ENCODE data around the gene RAP1GDS1. TPM values are rescaled to one million over a fixed set of nuclear protein-coding genes. Genes with fewer than 3 reads are reported as not detected.

Gene RAP1GDS1
- polyA plus RNA-seq, 1 of the 3 experiments (the other 2 are of a cell fraction) = 25.6 TPM

DNA sequence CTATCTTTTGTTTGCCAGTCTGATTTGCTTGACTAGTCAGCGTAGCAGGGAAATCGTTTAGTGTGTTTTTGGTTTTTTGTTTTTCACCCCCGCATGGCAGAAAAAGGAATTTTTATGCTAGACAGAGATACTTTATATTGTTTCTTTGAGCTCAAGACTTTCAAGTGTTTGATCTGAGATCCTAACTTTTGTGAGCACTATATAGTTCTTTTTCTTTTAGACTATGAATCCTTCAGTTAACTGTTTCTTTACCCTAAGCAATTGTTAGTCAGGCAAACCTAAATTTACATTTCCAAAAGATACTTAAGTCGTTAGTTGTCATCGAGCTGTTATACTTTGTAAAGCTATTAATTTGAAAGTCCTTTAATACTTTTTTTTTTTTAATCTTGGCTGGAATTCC is 73.3 kb downstream of the RAP1GDS1 start:
- Histone ChIP-seq H2AFZ (ENCODE audit: low read depth) (no peak overlapping the region), H3F3A (replicated peaks; ENCODE audit: insufficient read depth) (peaks cover 9% of the 10 kb centered on the region), H3K9me3 (peaks cover 18% of the 10 kb centered on the region), H3K9me2 (no peaks in the 10 kb centered on the region), H3K4me3 (ENCODE audit: low read depth in 2 of 2, low read length in 1 of 2) (no peak overlapping the region), H3K4me2 (no peak overlapping the region), H3K9ac (no peak overlapping the region), H3K36me3 (replicated peaks in 1 of 2; ENCODE audit: control insufficient read depth in 1 of 2, insufficient read depth in 2 of 2, low read length in 1 of 2) (peaks cover 0 to 22% of the 10 kb centered on the region in 2 experiments), H3K79me2 (ENCODE audit: insufficient read depth) (peaks cover 25% of the 10 kb centered on the region), H3K27me3 (ENCODE audit: insufficient read depth) (no peaks in the 10 kb centered on the region), H3K4me1 (ENCODE audit: control insufficient read depth in 1 of 2, insufficient read depth in 2 of 2, low read depth in 1 of 2, low read length in 1 of 2) (no peaks in the 10 kb centered on the region), H3K27ac (ENCODE audit: low read depth in 2 of 2, low read length in 1 of 2) (no peak overlapping the region), H4K20me1 (ENCODE audit: insufficient read depth) (no peaks in the 10 kb centered on the region)
- TF ChIP-seq, protein P1, sequence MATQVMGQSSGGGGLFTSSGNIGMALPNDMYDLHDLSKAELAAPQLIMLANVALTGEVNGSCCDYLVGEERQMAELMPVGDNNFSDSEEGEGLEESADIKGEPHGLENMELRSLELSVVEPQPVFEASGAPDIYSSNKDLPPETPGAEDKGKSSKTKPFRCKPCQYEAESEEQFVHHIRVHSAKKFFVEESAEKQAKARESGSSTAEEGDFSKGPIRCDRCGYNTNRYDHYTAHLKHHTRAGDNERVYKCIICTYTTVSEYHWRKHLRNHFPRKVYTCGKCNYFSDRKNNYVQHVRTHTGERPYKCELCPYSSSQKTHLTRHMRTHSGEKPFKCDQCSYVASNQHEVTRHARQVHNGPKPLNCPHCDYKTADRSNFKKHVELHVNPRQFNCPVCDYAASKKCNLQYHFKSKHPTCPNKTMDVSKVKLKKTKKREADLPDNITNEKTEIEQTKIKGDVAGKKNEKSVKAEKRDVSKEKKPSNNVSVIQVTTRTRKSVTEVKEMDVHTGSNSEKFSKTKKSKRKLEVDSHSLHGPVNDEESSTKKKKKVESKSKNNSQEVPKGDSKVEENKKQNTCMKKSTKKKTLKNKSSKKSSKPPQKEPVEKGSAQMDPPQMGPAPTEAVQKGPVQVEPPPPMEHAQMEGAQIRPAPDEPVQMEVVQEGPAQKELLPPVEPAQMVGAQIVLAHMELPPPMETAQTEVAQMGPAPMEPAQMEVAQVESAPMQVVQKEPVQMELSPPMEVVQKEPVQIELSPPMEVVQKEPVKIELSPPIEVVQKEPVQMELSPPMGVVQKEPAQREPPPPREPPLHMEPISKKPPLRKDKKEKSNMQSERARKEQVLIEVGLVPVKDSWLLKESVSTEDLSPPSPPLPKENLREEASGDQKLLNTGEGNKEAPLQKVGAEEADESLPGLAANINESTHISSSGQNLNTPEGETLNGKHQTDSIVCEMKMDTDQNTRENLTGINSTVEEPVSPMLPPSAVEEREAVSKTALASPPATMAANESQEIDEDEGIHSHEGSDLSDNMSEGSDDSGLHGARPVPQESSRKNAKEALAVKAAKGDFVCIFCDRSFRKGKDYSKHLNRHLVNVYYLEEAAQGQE (IDR thresholded peaks at IDR 0.05; ENCODE audit: low read depth, low read length) = no peak
- TF ChIP-seq, protein P2, sequence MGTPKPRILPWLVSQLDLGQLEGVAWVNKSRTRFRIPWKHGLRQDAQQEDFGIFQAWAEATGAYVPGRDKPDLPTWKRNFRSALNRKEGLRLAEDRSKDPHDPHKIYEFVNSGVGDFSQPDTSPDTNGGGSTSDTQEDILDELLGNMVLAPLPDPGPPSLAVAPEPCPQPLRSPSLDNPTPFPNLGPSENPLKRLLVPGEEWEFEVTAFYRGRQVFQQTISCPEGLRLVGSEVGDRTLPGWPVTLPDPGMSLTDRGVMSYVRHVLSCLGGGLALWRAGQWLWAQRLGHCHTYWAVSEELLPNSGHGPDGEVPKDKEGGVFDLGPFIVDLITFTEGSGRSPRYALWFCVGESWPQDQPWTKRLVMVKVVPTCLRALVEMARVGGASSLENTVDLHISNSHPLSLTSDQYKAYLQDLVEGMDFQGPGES (IDR thresholded peaks at IDR 0.05; ENCODE audit: low read depth, low read length) = no peak
- no peak for TF ChIP-seq YY1 (IDR thresholded peaks at IDR 0.05; ENCODE audit: low read depth)
- TF ChIP-seq, protein P3, sequence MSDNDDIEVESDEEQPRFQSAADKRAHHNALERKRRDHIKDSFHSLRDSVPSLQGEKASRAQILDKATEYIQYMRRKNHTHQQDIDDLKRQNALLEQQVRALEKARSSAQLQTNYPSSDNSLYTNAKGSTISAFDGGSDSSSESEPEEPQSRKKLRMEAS (IDR thresholded peaks at IDR 0.05; ENCODE audit: low read depth) = no peak
- no peak for TF ChIP-seq GABPA (IDR thresholded peaks at IDR 0.05; ENCODE audit: low read depth)
- no peak for TF ChIP-seq SMC3 (IDR thresholded peaks at IDR 0.05; ENCODE audit: low read depth, low read length)
- no peak for TF ChIP-seq NRF1 (IDR thresholded peaks at IDR 0.05; ENCODE audit: low read depth, low read length)
- no peak for TF ChIP-seq RCOR1 (IDR thresholded peaks at IDR 0.05; ENCODE audit: low read length)
- TF ChIP-seq ELF1 (IDR thresholded peaks at IDR 0.05) = no peak
- TF ChIP-seq EZH2phosphoT487 (IDR thresholded peaks at IDR 0.05; ENCODE audit: borderline replicate concordance, low read depth) = no peak
- no peak for TF ChIP-seq GATA2 (CRISPR knock-in tag; IDR thresholded peaks at IDR 0.05)
- TF ChIP-seq TEAD4 (IDR thresholded peaks at IDR 0.05; ENCODE audit: borderline replicate concordance, insufficient read depth) = no peak
- TF ChIP-seq MXI1 (IDR thresholded peaks at IDR 0.05; ENCODE audit: low read depth, low read length) = no peak
- TF ChIP-seq, protein P4, sequence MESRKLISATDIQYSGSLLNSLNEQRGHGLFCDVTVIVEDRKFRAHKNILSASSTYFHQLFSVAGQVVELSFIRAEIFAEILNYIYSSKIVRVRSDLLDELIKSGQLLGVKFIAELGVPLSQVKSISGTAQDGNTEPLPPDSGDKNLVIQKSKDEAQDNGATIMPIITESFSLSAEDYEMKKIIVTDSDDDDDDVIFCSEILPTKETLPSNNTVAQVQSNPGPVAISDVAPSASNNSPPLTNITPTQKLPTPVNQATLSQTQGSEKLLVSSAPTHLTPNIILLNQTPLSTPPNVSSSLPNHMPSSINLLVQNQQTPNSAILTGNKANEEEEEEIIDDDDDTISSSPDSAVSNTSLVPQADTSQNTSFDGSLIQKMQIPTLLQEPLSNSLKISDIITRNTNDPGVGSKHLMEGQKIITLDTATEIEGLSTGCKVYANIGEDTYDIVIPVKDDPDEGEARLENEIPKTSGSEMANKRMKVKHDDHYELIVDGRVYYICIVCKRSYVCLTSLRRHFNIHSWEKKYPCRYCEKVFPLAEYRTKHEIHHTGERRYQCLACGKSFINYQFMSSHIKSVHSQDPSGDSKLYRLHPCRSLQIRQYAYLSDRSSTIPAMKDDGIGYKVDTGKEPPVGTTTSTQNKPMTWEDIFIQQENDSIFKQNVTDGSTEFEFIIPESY (IDR thresholded peaks at IDR 0.05; ENCODE audit: borderline replicate concordance, low read depth) = no peak
- no peak for TF ChIP-seq RAD21 (IDR thresholded peaks at IDR 0.05; ENCODE audit: low read length)
- TF ChIP-seq, protein P5, sequence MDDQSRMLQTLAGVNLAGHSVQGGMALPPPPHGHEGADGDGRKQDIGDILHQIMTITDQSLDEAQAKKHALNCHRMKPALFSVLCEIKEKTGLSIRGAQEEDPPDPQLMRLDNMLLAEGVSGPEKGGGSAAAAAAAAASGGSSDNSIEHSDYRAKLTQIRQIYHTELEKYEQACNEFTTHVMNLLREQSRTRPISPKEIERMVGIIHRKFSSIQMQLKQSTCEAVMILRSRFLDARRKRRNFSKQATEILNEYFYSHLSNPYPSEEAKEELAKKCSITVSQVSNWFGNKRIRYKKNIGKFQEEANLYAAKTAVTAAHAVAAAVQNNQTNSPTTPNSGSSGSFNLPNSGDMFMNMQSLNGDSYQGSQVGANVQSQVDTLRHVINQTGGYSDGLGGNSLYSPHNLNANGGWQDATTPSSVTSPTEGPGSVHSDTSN (IDR thresholded peaks at IDR 0.05) = no peak
- no peak for DNase-seq
- POLR2A ChIA-PET = no interaction called here
- CTCF ChIA-PET = no interaction called here
- WGBS (ENCODE audit: low lambda C conversion rate) = 96% methylated on average over 5 of the region's 5 CpGs
